Psoas muscle (tissue), 8 donors: ENCODE data around the gene CHD6. TPM values are rescaled to one million over a fixed set of nuclear protein-coding genes. Genes with fewer than 3 reads are reported as not detected.

Source experiments
- ATAC-seq, 4 donors: fragments of 200-7000 bp; cut with Tn5 transposase; one replicate each; pipeline ENCODE4 v1.9.1; 2020; ENCODE audit warnings: moderate library complexity in 3 of 4, mild to moderate bottlenecking in 2 of 4
- DNase-seq, 2 donors: peaks; one replicate each; pipeline ENCODE4 v3.0.0-alpha.2; 2020
- H3K27ac ChIP-seq: fragments of 200-600 bp; one replicate; pipeline ENCODE4 v1.8.0; 2022
- H3K27me3 ChIP-seq, 3 donors: fragments of 200-600 bp in 1 of 3; one replicate each; pipeline versions ENCODE4 v1.6.1 to v1.8.0; 2013 to 2022; ENCODE audit warnings: low read length in 2 of 3, mild to moderate bottlenecking in 2 of 3, moderate library complexity in 1 of 3; ENCODE audit not compliant: insufficient read depth in 3 of 3
- H3K36me3 ChIP-seq, 2 donors: fragments of 200-600 bp in 1 of 2; one replicate each; pipeline versions ENCODE4 v1.6.1 to v1.8.0; 2013 to 2022; ENCODE audit warnings: low read depth in 1 of 2, mild to moderate bottlenecking in 1 of 2, moderate library complexity in 1 of 2; ENCODE audit not compliant: insufficient read depth in 1 of 2
- H3K4me1 ChIP-seq: fragments of 200-600 bp; one replicate; pipeline ENCODE4 v1.8.0; 2022
- H3K4me3 ChIP-seq: fragments of 200-600 bp; one replicate; pipeline ENCODE4 v1.8.0; 2022; ENCODE audit warnings: mild to moderate bottlenecking
- H3K9me3 ChIP-seq: fragments of 200-600 bp; one replicate; pipeline ENCODE4 v1.8.0; 2022
- CTCF ChIP-seq: fragments of 200-600 bp; IDR thresholded peaks from one replicate; pipeline ENCODE4 v1.8.0; 2022; ENCODE audit warnings: antibody characterized with exemption
- WGBS, 3 donors: extraction: QIAGEN DNeasy Blood & Tissue Kit; methylation state at CpG; one replicate each; pipeline versions ENCODE4 v1.1.6 to v1.1.7; 2013; 5-methylcytosine and 5-hydroxymethylcytosine counted together
- intact Hi-C, 2 donors: fragments of 100-400 bp; cut with DNase I; formaldehyde crosslinking; loops; one replicate each; pipeline versions ENCODE4 v1.11.0 to v1.14.2; 2022
- polyA plus RNA-seq, 3 donors: library from polyadenylated mRNA; stranded (reverse); fragments of 200-250 nt; gene quantifications; one replicate each; pipeline ENCODE4 v1.2.3, GENCODE V29; 2013
- total RNA-seq, 4 donors: library from RNA; stranded (reverse); fragmentation: NEBNext Ultra II Directional in 2 of 4; extraction: Animal tissue kit (Norgen Biotek cat#: 25700) in 2 of 4; gene quantifications; one replicate each; pipeline versions ENCODE4 v1.2.1 to v1.2.4, GENCODE V29; 2021 to 2023
- donor health status: healthy with polysubstance abuse.
- donor health status: DM: no; HTN: no; CAD: no; lungs with moderate emphysema.
- donor health status: Bipolar disorder and iron deficiency.
- donor health status: healthy.
- donor health status: DM: yes; HTN: yes; CAD: no.
- donor health status: DM: no; HTN: no; CAD: no.
- donor health status: DM: no; HTN: no; CAD: no.
- donor health status: DM: yes; HTN: yes; CAD: no.

Gene CHD6
- total and polyA plus RNA-seq, 7 donors: 1.7 to 30.4 (median 17.2) TPM

GRCh38 chr20:41552295-41553068, 65.7 kb downstream of the CHD6 start:
- Histone ChIP-seq H3K27ac (no peak overlapping the region), H3K4me1 (no peaks in the 10 kb centered on the region), H3K27me3 (no peaks in the 10 kb centered on the region), H3K4me3 (no peak overlapping the region), H3K36me3 (no peaks in the 10 kb centered on the region), H3K9me3 (no peaks in the 10 kb centered on the region)
- no peak for ATAC-seq
- no peak for TF ChIP-seq CTCF
- intact Hi-C loops: no loop called here
- 97 to 99% (median 98%) methylated on average over 5 of the region's 5 CpGs for WGBS, 3 donors
- DNase-seq: no peak

GRCh38 chr20:41551011-41551705, 67.0 kb downstream of the CHD6 start:
- 74 to 79% (median 75%) methylated on average over 3 of the region's 3 CpGs for WGBS, 3 donors
- no peak for ATAC-seq

GRCh38 chr20:41547221-41547620, 71.0 kb downstream of the CHD6 start:
- Histone ChIP-seq H3K9me3 (no peaks in the 10 kb centered on the region), H3K36me3 (no peaks in the 10 kb centered on the region), H3K4me3 (no peak overlapping the region), H3K4me1 (no peaks in the 10 kb centered on the region), H3K27ac (no peak overlapping the region), H3K27me3 (no peaks in the 10 kb centered on the region)
- no peak for ATAC-seq
- TF ChIP-seq CTCF: no peak
- intact Hi-C loops: no loop called here
- WGBS, 3 donors: 93 to 95% (median 93%) methylated on average over 8 of the region's 8 CpGs
- DNase-seq: no peak

More at GRCh38 chr20:41551011-41551705, 67.0 kb downstream of the CHD6 start:
- no peak for DNase-seq
- Histone ChIP-seq H3K4me1 (no peaks in the 10 kb centered on the region), H3K27ac (no peak overlapping the region), H3K27me3 (no peaks in the 10 kb centered on the region), H3K36me3 (no peaks in the 10 kb centered on the region), H3K9me3 (no peaks in the 10 kb centered on the region), H3K4me3 (no peak overlapping the region)
- intact Hi-C loops: no loop called here
- TF ChIP-seq CTCF: no peak

GRCh38 chr20:41546535-41546934, 71.6 kb downstream of the CHD6 start:
- WGBS, 3 donors: 91 to 95% (median 92%) methylated on average over 4 of the region's 4 CpGs
- H3K4me3 ChIP-seq: no peak overlapping the region
- intact Hi-C loops: no loop called here
- ATAC-seq (no peak), DNase-seq (no peak)
- no peak for TF ChIP-seq CTCF
- H3K4me1 ChIP-seq: no peaks in the 10 kb centered on the region
- no peak overlapping the region for H3K27ac ChIP-seq
- H3K36me3 ChIP-seq: no peaks in the 10 kb centered on the region
- H3K27me3 ChIP-seq: no peaks in the 10 kb centered on the region
- H3K9me3 ChIP-seq: no peaks in the 10 kb centered on the region
